SU-DHL-6 (cell line): Measurements from ENCODE around the gene CD200R1L.
A peak's percentile ranks its signal among the peaks of the same experiment; 100 is the strongest.

Source experiments
- H2AFZ ChIP-seq: fragments of 200-600 bp; sonication (generic); 2 replicates; pipeline ENCODE4 v1.6.1; 2014; ENCODE audit warnings: low read depth, mild to moderate bottlenecking, moderate library complexity, mixed read lengths, antibody characterized with exemption, low read length; ENCODE audit not compliant: severe bottlenecking
- H3F3A ChIP-seq: fragments of 200-600 bp; shearing (Covaris generic); 2 replicates; pipeline ENCODE4 v1.6.0; 2016; ENCODE audit warnings: antibody characterized with exemption, mild to moderate bottlenecking; ENCODE audit not compliant: insufficient read depth
- H3K27ac ChIP-seq: fragments of 200-600 bp; sonication (generic); 2 replicates; pipeline ENCODE4 v1.5.1; 2016; ENCODE audit warnings: low read depth, mild to moderate bottlenecking, low read length, moderate library complexity, mixed read lengths
- H3K27me3 ChIP-seq: fragments of 200-600 bp; sonication (generic), shearing (Covaris generic); 2 replicates; pipeline ENCODE4 v1.6.0; 2014; ENCODE audit warnings: mild to moderate bottlenecking, low read length
- H3K36me3 ChIP-seq: fragments of 200-600 bp; sonication (generic); 2 replicates; pipeline ENCODE4 v1.6.1; 2014; ENCODE audit warnings: mild to moderate bottlenecking, low read length, mixed read lengths
- H3K4me2 ChIP-seq: fragments of 300-600, 200-600 bp; shearing (Covaris generic), sonication (generic); 2 replicates; pipeline ENCODE4 v1.6.0; 2014; ENCODE audit warnings: low read length, low read depth, mild to moderate bottlenecking; ENCODE audit not compliant: poor library complexity, severe bottlenecking
- H3K4me3 ChIP-seq: fragments of 200-600 bp; sonication (generic); 2 replicates; pipeline ENCODE4 v1.5.1; 2014; ENCODE audit warnings: antibody characterized with exemption, low read length, mild to moderate bottlenecking, mixed read lengths; ENCODE audit not compliant: insufficient read depth, poor library complexity, severe bottlenecking
- H3K79me2 ChIP-seq: fragments of 200-600 bp; sonication (generic); 2 replicates; pipeline ENCODE4 v1.6.1; 2014; ENCODE audit warnings: mild to moderate bottlenecking, low read length, moderate library complexity; ENCODE audit not compliant: insufficient read depth
- H3K9ac ChIP-seq: fragments of 200-600 bp; sonication (generic); 2 replicates; pipeline ENCODE4 v1.7.0; 2014; ENCODE audit warnings: mild to moderate bottlenecking, low read length
- H3K9me2 ChIP-seq: fragments of 200-600 bp; sonication (generic); replicated peaks from 2 replicates; pipeline ENCODE4 v1.6.1; 2014; ENCODE audit warnings: low read length; ENCODE audit not compliant: insufficient read depth
- H3K9me3 ChIP-seq: fragments of 200-600 bp; sonication (generic); 2 replicates; pipeline ENCODE4 v1.6.1; 2014; ENCODE audit warnings: low read length, mixed read lengths; ENCODE audit not compliant: insufficient read depth
- H4K20me1 ChIP-seq: fragments of 200-600 bp; sonication (generic); 2 replicates; pipeline ENCODE4 v1.6.1; 2014; ENCODE audit warnings: low read depth, mild to moderate bottlenecking, antibody characterized with exemption, low read length, moderate library complexity, mixed read lengths
- EZH2phosphoT487 ChIP-seq: fragments of 200-600 bp; sonication (generic), shearing (Covaris generic); conservative IDR thresholded peaks from 2 replicates; pipeline ENCODE4 v1.6.1; 2018; ENCODE audit warnings: mild to moderate bottlenecking, antibody characterized with exemption, low read length, moderate library complexity, mixed read lengths
- TF ChIP-seq, protein P1 (sequence below): fragments of 200-600 bp; sonication (generic); IDR thresholded peaks from one replicate; pipeline ENCODE4 v1.5.1; 2017; ENCODE audit warnings: antibody characterized with exemption, mild to moderate bottlenecking, low read length, moderate library complexity; ENCODE audit not compliant: insufficient read depth, poor library complexity, severe bottlenecking

CD200R1L gene

DNA sequence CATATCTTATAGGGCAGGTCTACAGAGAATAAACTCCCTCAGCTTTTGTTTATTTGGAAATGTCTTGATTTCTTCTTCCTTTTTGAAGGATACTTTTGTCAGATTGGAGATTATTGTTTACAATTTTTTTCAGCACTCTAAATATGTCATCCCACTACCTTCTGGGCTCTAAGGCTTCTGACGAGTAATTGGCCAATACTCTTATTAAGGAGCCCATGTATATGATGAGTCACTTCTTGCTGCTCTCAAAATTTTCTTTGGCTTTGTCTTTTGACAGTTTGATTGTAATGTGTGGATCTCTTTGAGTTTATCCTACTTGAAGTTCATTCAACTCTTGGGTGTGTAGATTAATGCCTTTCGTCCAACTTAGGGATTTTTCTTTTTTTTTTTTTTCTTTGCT, 28.9 kb upstream of the CD200R1L start:
- peaks cover 7% of the 10 kb centered on the region; the same call in 1 of the 2 replicates for H3F3A ChIP-seq
- H3K4me2 ChIP-seq, result peak overlapping the region; percentile 100
- TF ChIP-seq, protein P1, sequence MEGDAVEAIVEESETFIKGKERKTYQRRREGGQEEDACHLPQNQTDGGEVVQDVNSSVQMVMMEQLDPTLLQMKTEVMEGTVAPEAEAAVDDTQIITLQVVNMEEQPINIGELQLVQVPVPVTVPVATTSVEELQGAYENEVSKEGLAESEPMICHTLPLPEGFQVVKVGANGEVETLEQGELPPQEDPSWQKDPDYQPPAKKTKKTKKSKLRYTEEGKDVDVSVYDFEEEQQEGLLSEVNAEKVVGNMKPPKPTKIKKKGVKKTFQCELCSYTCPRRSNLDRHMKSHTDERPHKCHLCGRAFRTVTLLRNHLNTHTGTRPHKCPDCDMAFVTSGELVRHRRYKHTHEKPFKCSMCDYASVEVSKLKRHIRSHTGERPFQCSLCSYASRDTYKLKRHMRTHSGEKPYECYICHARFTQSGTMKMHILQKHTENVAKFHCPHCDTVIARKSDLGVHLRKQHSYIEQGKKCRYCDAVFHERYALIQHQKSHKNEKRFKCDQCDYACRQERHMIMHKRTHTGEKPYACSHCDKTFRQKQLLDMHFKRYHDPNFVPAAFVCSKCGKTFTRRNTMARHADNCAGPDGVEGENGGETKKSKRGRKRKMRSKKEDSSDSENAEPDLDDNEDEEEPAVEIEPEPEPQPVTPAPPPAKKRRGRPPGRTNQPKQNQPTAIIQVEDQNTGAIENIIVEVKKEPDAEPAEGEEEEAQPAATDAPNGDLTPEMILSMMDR, result no peak
- TF ChIP-seq EZH2phosphoT487, result no peak
- H3K79me2 ChIP-seq, result no peaks in the 10 kb centered on the region
- H3K36me3 ChIP-seq, result no peaks in the 10 kb centered on the region; the same call in 1 of the 2 replicates
- H3K4me3 ChIP-seq, result peak overlapping the region; percentile 40
- no peaks in the 10 kb centered on the region for H3K9me2 ChIP-seq
- peak overlapping the region; percentile 61 for H3K9ac ChIP-seq
- no peaks in the 10 kb centered on the region for H3K27me3 ChIP-seq
- H4K20me1 ChIP-seq, result no peaks in the 10 kb centered on the region
- peak overlapping the region; percentile 93 for H2AFZ ChIP-seq
- peaks cover 2% of the 10 kb centered on the region; the same call in 1 of the 2 replicates for H3K9me3 ChIP-seq
- H3K27ac ChIP-seq, result peak overlapping the region; percentile 85

DNA sequence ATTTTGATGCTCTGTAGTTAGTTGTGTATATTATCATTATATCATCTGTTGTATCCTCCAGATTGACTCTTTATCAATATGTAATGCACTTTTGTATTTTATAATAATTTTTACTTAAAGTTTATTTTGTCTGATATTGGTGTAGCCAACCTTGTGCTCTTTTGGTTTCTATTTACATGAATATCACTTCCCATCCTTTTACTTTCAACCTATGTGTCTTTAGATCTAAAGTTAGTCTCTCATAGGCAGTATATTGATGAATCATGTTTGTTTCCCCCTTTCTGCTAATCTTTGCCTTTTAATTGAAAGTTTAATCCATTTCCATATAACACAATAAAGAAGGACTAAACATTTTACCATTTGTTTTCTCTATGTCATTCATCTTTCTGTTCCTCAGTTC, 28.1 kb upstream of the CD200R1L start:
- TF ChIP-seq EZH2phosphoT487, result no peak
- TF ChIP-seq, protein P1, result no peak
- H2AFZ ChIP-seq, result peak overlapping the region; percentile 93
- no peaks in the 10 kb centered on the region for H3K9me2 ChIP-seq
- H3F3A ChIP-seq, result peaks cover 7% of the 10 kb centered on the region; the same call in 1 of the 2 replicates
- no peaks in the 10 kb centered on the region for H3K27me3 ChIP-seq
- peaks cover 11% of the 10 kb centered on the region; the same call in 1 of the 2 replicates for H3K9me3 ChIP-seq
- H3K79me2 ChIP-seq, result no peaks in the 10 kb centered on the region
- H3K4me3 ChIP-seq, result peak overlapping the region; percentile 40
- H4K20me1 ChIP-seq, result no peaks in the 10 kb centered on the region
- peaks cover 5% of the 10 kb centered on the region; the same call in 1 of the 2 replicates for H3K36me3 ChIP-seq
- peak overlapping the region; percentile 61 for H3K9ac ChIP-seq
- H3K27ac ChIP-seq, result peak overlapping the region; percentile 85
- H3K4me2 ChIP-seq, result peak overlapping the region; percentile 100

DNA sequence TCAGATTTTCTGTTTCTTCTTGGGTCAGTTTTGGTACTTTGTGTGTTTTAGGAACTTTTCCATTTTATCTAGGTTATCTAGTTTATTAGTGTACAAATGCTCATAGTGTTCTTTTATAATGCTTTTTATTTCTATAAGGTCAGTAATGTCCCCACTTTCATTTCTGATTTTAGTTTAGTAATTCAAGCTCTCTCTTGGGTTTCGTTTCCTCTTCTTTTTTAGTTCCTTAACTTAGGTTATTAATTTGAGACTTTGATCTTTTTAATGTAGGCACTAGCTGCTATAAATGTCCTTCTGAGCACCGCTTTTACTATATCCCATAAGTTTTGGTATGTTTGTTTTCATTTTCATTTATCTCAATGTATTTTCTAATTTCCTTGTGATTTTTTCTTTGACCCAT, 27.0 kb upstream of the CD200R1L start:
- Histone ChIP-seq H3K9me2 (no peaks in the 10 kb centered on the region), H3K27me3 (no peaks in the 10 kb centered on the region), H3F3A (peaks cover 5% of the 10 kb centered on the region; the same call in 1 of the 2 replicates), H3K9me3 (peaks cover 12% of the 10 kb centered on the region; the same call in 1 of the 2 replicates), H3K27ac (peak overlapping the region; percentile 85), H3K9ac (peak overlapping the region; percentile 61), H3K79me2 (no peaks in the 10 kb centered on the region), H3K4me3 (peak overlapping the region; percentile 40), H2AFZ (no peak overlapping the region), H3K36me3 (peaks cover 7% of the 10 kb centered on the region; the same call in 1 of the 2 replicates), H3K4me2 (peak overlapping the region; percentile 100), H4K20me1 (no peaks in the 10 kb centered on the region)
- TF ChIP-seq, protein P1, result no peak
- no peak for TF ChIP-seq EZH2phosphoT487
